ENCODE data around the gene PSTPIP1. TPM values are rescaled to one million over a fixed set of nuclear protein-coding genes. Genes with fewer than 3 reads are reported as not detected.

Gene PSTPIP1
- total and polyA plus RNA-seq, 2 of the 4 experiments (the other 2 are of a cell fraction), result 0.36 to 1.1 TPM

- Histone ChIP-seq H3K9me1 (ENCODE audit: insufficient read depth, low read length) (no peaks in the 10 kb centered on the region), H3K56ac (ENCODE audit: extremely low read depth, insufficient read depth, low read length) (no peak overlapping the region), H3K18ac (ENCODE audit: low read depth, low read length) (no peak overlapping the region), H4K8ac (ENCODE audit: low read depth in 2 of 2, low read length in 2 of 2) (no peak overlapping the region), H3K27me3 (ENCODE audit: control insufficient read depth, insufficient read depth, low read length) (peaks cover 39% of the 10 kb centered on the region), H3K9ac (ENCODE audit: low read depth, low read length) (no peak overlapping the region), H4K91ac (ENCODE audit: insufficient read depth, low read depth, low read length) (no peak overlapping the region), H2AK5ac (ENCODE audit: low read depth, low read length) (no peak overlapping the region), H3K4me2 (ENCODE audit: low read depth, low read length) (no peak overlapping the region), H2BK15ac (ENCODE audit: low read depth, low read length) (no peak overlapping the region), H2BK5ac (ENCODE audit: low read depth, low read length, poor library complexity, severe bottlenecking) (no peak overlapping the region), H4K5ac (ENCODE audit: low read depth, low read length) (no peak overlapping the region), H2BK20ac (ENCODE audit: low read depth, low read length) (no peak overlapping the region), H2BK120ac (ENCODE audit: low read depth, low read length) (no peak overlapping the region), H3K4ac (ENCODE audit: low read depth, low read length) (no peak overlapping the region), H3K79me1 (ENCODE audit: low read depth in 1 of 2, low read length in 2 of 2) (no peaks in the 10 kb centered on the region), H3K4me1 (ENCODE audit: control insufficient read depth, insufficient read depth, low read length) (no peaks in the 10 kb centered on the region), H3K27ac (ENCODE audit: insufficient read depth, low read length) (no peak overlapping the region), H3K23ac (ENCODE audit: low read depth, low read length) (no peak overlapping the region), H3K4me3 (ENCODE audit: insufficient read depth, low read depth, low read length) (no peak overlapping the region), H3K9me3 (ENCODE audit: control insufficient read depth, insufficient read depth, low read length) (no peaks in the 10 kb centered on the region), H4K20me1 (ENCODE audit: insufficient read depth, low read length) (no peaks in the 10 kb centered on the region), H3K14ac (replicated peaks; ENCODE audit: low read depth, low read length) (no peak overlapping the region), H3K36me3 (ENCODE audit: control insufficient read depth, insufficient read depth, low read length) (no peaks in the 10 kb centered on the region), H2AK9ac (replicated peaks; ENCODE audit: low read depth, low read length, poor library complexity) (no peak overlapping the region), H2AFZ (replicated peaks; ENCODE audit: low read length, poor library complexity) (no peak overlapping the region)
- dilution Hi-C loops (cut with HindIII; ENCODE audit: low sequenced_read_pairs, unreplicated experiment), result no loop called here
- WGBS, 2 experiments (ENCODE audit: extremely low coverage in 2 of 2, insufficient read length in 1 of 2), result no CpG with 5 or more reads among the region's 4 CpGs
- intact Hi-C loops (cut with micrococcal nuclease), result no loop called here
- no peak for ATAC-seq (ENCODE audit: low read depth)
- BruUV-seq (replicated peaks), result no TSS peak
- POLR2A ChIA-PET (ENCODE audit: unreplicated experiment), result no interaction called here
- in situ Hi-C loops (cut with MboI; ENCODE audit: low sequenced_read_pairs), result no loop called here
- no peak for DNase-seq
- CTCF ChIA-PET, result no interaction called here
- TF ChIP-seq RFX5 (IDR thresholded peaks at IDR 0.05; ENCODE audit: low read depth, low read length), result no peak
- no peak for TF ChIP-seq NFE2L2 (IDR thresholded peaks at IDR 0.05; ENCODE audit: low read depth, low read length)
- TF ChIP-seq BHLHE40 (IDR thresholded peaks at IDR 0.05; ENCODE audit: low read depth, low read length), result no peak
- TF ChIP-seq FOS (IDR thresholded peaks at IDR 0.05; ENCODE audit: low read depth, low read length), result no peak
- no peak for TF ChIP-seq MAZ (IDR thresholded peaks at IDR 0.05; ENCODE audit: borderline replicate concordance, low read depth, low read length)
- TF ChIP-seq RAD21 (IDR thresholded peaks at IDR 0.05; ENCODE audit: low read length), result no peak
- no peak for TF ChIP-seq CTCF (conservative IDR thresholded peaks at IDR 0.05; ENCODE audit: low read depth, low read length)
- TF ChIP-seq POLR2A (IDR thresholded peaks at IDR 0.05; ENCODE audit: low read depth, low read length), result no peak
- TF ChIP-seq MAFK (IDR thresholded peaks at IDR 0.05; ENCODE audit: low read depth, low read length), result no peak
- no peak for TF ChIP-seq RCOR1 (IDR thresholded peaks at IDR 0.05; ENCODE audit: insufficient replicate concordance, low read length)
- no peak for TF ChIP-seq CEBPB (IDR thresholded peaks at IDR 0.05; ENCODE audit: low read depth, low read length)
- TF ChIP-seq USF2 (IDR thresholded peaks at IDR 0.05; ENCODE audit: low read depth, low read length), result no peak
- no peak for TF ChIP-seq MXI1 (IDR thresholded peaks at IDR 0.05; ENCODE audit: borderline replicate concordance, low read depth, low read length)
- TF ChIP-seq ELK1 (IDR thresholded peaks at IDR 0.05; ENCODE audit: borderline replicate concordance, low read depth, low read length), result no peak
- TF ChIP-seq CHD1 (IDR thresholded peaks at IDR 0.05; ENCODE audit: low read depth, low read length), result no peak
- TF ChIP-seq SMC3 (IDR thresholded peaks at IDR 0.05; ENCODE audit: low read depth, low read length), result no peak
Measured at GRCh38 chr15:77010857-77011256, 15.9 kb downstream of the PSTPIP1 start.
